ENCODE measurements around the gene ADCY3.

The ADCY3 gene

DNA sequence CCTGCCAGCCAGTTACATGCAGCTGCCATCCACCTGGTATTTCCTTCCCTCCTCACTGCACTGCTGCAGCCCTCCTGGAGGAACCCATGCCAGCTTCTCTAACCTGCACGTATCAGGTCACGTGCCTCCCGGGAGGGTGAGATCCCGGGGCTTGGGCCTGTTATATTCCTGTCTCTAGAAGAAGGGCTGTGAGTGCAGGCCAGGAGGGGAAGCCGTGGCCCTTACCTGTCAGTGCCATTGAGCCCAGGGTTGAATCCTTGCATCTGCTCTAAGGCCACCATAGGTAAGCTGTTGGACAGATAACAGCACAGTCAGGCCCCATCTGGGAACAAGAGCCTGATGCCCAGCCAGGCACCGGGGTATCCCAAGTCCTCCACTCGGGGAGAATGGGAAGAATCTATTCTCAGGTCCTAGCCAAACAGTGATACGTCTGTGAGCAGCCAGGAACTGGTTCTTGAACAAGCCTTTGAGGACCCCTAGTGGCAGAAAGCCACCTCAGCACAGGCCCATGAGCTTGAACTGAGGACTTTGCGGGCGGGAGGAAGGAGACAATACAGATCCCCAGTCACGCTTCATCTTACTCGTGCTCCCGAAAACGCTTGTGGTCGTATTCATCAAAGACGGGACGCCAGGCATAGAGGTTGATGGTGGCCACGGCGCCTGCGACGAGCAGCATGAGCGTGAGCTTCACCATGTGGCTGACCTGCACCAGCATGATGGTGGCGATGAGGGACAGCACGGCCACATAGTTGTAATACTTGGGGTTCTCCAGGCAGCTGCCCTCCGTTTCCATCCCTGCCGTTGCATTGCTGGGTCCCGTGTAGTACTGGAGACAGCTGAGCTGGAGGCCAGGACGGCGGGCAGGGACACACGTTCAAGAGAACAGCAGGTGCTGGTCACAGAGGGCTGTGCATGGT lies 92.5 kb downstream of the ADCY3 start:
- peak; percentile 56 to 85 for DNase-seq

DNA sequence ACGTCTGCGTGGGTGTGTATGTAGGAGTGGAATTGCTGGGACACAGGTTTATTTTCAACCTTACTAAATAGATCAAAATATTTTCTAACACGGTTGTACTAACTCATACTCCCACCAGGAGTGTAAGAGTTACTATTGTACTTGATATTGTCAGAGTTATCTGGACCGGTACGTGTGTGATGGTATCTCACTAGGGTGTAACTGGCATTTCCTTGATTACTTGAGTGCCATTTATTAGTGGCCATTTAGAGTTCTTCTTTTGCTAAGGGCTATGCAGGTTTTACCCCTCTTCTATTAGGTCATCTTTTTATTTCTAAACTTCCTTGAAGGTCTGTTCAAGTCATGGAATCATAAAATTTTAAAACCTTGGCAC lies 93.3 kb downstream of the ADCY3 start:
- DNase-seq = no peak

DNA sequence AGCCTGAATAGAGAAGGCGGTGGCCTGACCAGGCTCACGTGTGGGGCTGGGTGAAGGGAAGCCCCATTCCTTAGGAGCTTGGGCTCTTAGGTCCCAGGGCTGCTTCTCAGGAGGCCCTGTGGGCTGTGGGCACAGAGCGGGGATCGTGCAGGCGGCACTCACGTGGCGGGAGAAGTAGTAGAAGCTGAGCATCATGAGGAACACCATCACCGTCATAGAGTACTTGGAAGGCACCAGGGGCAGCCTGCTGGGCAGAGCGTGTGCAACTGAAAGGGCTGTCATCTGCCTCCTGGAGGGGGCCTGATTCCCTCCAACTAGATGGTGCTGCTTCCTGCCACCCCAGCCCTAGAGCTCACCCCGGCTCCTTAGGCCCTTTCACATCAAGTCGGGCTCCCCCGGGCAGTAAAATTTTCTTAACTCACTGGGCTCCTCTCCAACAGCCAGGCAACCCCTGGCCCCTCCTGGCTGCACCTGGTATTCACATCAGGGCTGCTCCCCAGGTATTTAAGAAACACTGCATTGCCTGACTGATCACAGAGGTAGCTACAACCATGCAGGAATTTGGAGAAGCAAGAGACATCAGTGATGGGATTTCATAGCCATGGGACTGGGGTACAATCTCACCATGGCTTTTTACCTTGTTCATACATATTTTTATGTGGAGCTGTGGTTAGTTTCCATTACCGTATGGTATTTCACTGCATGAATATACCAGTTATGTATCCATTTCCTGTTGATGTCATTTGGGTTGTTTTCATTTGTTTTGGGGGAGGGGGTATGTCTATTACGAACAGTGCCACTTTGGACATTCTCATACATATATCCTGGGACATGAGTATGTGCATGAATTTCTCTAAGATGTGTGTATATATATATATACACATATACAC lies 93.9 kb downstream of the ADCY3 start:
- no peak for DNase-seq

DNA sequence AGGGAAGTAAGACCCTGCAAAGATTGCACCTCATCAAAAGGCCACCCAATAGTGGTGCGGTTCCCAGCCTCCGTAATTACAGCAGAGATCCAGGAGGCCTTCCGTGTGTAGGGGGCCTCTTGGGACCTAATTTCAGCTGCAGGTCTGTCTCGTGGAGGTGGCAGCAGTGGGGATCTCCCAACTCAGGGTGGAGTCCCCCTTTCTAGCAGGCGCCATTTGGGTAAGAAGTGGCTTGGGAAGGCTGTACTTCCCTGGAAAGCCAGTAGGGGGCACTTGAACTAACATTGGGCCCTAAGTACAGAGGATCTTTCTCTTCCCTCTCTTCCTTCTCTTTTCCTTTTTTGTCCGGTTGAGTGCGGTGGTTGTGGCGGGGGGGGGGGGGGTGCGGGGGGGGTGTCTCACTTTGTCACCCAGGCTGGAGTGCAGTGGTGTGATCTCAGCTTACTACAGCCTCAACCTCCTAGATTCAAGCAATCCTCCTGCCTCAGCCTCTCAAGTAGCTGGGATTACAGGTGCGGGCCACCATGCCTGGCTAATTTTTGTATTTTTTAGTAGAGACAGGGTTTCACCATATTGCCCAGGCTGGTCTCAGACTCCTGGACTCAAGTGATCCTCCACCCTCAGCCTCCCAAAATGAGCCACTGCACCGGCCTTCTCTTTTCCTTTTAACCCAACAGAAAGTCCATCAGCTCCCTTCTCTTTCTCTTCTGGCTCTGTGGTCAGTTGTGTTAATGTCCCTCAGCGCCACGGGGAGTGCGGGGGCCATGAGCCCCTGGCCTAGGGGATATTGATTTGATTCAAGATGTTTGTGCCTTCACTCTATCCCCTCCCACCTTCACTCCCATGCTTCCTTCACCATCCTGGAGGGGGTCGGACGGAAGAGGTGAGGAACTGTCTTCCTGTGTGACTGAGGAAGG lies 94.8 kb downstream of the ADCY3 start:
- DNase-seq = no peak

- no peak for DNase-seq
These were observed 95.9 kb downstream of the ADCY3 start for GRCh38 chr2:24824071-24824588.

GRCh38 chr2:24822049-24822706 lies 97.9 kb downstream of the ADCY3 start:
- no peak for DNase-seq

GRCh38 chr2:24821433-24821891 lies 98.6 kb downstream of the ADCY3 start:
- no peak for DNase-seq

GRCh38 chr2:24820598-24821432 lies 99.2 kb downstream of the ADCY3 start:
- DNase-seq = peak in 1 of 2 experiments; percentile 24

DNA sequence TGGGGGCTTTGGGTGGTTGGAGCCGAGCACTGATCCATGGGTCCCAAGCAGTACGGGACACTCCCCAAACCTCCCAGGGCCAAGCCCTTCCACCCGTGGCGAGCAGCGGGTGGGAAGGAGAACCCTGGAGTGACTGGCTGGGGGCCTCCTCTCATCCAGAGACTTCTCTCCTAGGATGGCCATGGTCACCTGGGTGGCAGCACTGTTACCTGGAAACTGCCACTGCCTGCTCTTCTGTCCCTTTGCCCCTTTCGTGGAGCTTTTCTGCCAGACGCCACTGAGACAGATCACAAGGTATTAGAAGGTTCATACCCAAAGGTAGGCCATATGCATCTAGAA lies 99.9 kb downstream of the ADCY3 start:
- DNase-seq = no peak

DNA sequence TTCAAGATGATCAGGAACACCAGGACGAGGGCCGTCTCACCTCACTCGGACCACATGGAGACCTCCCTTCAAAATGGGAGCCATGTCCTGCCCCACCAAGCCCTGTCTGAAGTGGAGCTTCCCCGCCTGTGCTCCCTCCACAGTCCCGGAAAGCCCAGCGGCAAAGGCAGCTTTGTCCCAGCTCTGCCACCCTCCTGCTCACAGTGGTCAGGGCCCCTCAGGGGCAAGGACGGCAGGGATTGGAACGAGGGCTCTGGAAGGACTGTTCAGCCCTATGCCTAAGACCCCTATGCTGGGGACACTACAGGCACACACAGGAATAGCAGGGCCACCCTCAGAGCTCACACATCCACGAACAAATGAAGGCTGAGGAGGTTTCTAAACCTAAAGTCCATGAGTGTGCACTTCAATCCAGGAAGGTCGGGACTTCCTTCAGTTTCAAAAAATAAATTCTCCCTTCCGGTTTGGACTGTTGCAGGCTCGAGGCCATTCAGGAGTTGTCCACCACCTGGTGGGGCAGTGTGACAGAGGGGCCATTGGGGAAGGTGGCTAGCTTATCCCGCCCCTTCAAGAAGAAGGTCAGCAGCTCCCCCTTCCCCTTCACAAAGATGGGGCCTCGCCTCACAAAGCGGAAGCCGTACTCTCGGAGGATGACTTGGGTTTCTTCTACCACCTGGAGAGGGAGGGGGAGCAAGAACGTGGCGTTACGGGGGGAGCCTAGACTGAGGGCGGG lies 100.4 kb downstream of the ADCY3 start:
- DNase-seq = no peak

DNA sequence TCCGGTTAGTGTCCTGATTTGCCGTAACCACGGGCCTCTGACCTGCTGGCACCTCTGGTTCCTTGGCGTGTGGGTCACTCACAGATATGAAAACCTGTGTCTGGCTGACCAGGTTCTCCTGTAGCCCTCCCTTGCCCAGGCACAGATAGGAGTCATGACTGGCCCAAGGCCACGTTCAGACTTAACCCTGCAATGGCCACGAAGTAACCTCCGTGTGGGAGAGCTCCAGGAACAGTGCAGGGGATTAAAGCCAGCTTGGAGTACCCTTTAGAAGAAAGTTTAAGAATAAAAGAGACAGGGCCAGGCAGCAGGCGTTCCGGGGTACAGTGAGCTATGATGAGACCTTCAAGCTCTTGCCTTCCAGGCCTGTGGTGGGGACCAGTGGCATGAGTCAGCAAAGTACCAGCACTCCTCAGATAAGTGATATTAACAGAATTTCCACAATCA lies 101.3 kb downstream of the ADCY3 start:
- DNase-seq = no peak

DNA sequence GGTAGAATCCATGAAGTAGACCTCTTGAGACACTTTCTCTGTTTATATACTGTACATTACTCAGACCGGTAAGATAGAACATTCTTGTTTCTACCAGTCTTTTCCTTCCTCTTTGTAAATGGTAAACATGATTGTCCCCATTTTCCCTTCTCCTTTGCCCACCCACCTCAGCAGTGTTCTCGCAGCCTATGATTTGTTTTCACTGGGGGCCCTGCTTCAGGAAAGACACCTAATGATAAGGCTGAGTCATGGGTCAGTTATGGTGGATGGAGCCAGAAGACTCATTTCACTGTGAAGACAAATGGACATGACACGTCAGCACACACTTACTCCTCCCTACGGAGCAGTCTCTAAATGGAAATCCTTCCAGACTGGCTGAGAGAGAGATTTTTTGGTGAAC lies 103.2 kb downstream of the ADCY3 start:
- DNase-seq = no peak

- DNase-seq = no peak
These were observed 103.6 kb downstream of the ADCY3 start for GRCh38 chr2:24816404-24816803.

GRCh38 chr2:24815171-24815570 lies 104.9 kb downstream of the ADCY3 start:
- no peak for DNase-seq

DNA sequence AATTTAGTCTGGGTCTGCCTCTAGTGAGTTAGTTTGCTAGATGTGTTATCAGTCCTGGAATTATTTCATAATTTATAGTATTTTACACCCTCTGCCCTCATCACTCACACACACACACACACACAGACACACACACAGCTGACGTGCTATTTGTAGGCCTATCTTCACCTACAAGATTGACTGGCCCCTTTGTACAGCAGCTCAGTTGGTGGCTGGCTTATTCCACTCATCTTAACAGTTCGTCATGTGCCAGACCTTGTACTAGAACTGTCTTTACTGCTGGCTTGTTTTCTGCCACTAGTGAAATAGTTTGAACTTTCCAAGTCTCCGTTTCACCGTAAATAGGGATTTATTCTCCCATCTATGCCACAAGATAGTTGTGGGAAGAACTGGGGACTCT lies 105.5 kb downstream of the ADCY3 start:
- DNase-seq = no peak

- no peak for DNase-seq
These were observed 106.3 kb downstream of the ADCY3 start for GRCh38 chr2:24813691-24814137.

GRCh38 chr2:24809316-24810007 lies 110.6 kb downstream of the ADCY3 start:
- no peak for DNase-seq

DNA sequence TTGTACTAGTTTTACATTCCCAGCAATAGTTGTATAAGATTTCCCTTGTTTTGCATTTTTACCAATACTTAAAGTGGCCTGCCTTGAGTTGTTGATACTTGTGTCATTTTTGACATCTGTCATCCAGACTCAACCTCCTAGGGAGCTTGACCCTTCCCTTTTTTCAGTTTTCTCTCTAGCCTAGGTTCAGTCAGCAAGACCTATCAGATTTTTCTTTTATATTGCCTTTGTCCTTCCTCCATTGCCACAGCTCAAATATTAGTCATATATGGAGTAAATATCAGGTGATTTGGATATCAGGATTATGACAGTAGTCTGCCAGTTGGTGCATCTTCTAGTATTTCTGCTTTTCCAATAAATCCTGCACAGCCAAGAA lies 113.4 kb downstream of the ADCY3 start:
- DNase-seq = no peak

Measured in NCI-H524 (cell line).